ELR (cell line): ENCODE results near the gene ATP7B.
A peak's percentile ranks its signal among the peaks of the same experiment; 100 is the strongest.
"Not testable (repeated sequence)": the region's sequence is repeated elsewhere in the genome, so short reads cannot be mapped to it uniquely, and the experiment has no call there.

Source experiments
- DNase-seq: peaks from one replicate; pipeline ENCODE4 v3.0.0-alpha.2; 2015; ENCODE audit warnings: low read depth

ATP7B gene

DNA sequence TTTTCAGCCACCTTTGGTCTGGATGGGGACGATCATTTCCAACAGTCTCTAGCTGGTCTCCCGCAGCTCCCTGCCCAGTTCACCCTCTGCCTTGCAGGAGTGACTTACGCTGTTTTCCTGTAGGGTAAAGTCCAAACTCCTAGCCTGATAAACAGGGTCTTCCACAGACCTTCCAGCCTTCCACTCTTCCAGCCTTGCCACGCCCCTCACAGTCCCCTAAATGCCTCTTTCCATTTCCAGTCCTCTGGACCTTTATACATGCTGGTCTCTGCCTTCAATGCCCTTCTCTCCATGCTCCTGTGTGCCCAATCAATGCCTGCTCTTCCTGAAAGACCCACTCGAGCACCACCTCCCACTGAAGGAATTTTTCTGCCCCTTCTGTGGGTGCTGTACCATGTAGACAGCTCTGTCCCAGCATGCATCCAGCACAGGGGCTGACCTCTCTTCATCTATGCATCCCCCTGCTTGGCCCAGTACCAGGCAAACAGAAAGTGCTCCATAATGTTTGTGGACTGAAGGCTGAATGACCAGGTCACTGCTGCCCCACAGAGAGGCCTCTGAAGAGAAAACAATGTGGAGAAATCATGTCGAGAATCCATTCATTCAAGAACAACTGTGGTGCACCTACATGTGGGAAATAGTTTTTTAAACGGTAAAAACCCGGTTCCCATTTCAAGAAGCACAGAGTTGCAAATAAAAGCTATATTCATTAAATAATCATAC, 4.6 kb downstream of the ATP7B start:
- DNase-seq, result no peak

DNA sequence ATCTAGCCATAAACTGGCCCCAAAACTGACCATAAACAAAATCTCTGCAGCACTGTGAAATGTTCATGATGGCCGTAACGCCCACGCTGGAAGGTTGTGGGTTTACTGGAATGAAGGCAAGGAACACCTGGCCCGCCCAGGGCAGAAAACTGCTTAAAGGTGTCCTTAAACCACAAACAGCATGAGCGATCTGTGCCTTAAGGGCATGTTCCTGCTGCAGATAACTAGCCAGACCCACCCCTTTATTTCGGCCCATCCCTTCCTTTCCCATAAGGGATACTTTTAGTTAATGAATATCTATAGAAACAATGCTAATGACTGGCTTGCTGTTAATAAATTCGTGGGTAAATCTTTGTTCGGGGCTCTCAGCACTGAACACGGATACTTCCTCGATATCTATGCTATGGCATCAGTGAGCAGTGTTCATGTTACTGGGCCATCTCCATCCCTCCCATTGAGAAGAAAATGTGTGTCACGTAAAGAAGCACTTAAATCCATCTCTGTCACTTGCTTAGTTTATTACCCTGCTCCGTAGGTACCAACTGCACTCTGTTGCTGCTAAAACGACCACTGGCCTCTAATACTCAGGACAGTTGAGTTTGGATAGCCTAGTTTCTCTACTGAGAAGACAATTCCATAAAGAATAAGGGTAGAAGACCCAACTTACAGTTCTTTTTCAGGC, 5.3 kb downstream of the ATP7B start:
- DNase-seq, result no peak

DNA sequence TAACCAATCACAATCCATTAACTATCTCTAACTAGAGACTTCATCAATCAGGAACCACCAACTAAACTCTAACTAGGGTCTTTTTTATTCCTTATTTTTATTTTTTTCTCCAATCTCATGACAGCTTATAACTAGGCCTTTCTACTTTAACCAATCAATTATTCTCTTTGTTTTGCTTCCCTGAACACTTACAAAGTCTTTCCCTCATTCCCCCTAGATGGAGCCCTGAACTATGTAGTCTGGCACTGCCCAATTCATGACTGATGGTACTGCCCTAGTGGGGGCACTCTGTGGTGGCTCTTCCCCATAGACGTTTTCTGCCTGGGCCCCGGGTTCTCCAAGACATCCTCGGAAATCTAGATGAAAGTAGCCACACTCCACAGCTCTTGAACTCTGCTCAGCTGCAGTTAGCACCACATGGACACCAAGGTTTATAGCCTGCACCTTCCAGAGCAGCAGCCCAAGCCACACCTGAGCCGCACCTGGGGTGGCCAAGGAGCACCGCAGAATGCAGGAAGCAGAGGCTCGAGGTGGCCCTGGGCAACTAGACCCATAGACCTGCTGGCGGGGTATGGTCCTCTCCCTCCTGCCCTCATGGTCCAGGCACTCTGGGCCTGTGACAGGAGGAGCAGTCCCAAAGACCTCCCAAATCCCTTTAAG, 6.6 kb downstream of the ATP7B start:
- peak; percentile 24 for DNase-seq

DNA sequence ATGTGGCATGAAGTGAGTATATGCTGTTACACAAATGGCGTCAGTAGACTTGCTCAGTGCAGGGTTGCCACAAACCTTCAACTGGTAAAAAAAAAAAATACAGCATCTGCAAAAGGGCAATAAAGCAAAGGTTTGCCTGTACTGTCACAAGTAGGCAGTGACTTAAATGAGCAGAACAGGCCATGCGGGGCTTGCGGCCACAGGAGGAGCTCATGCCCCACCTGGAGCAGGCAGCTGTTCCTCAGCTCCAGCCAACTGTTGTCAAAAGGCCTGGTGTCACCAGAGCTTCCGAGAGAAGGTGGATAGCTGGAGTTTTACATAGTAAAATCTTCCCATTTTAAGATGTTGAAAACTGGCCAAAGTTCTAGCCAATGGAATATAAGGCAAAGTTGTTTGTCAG, 7.7 kb downstream of the ATP7B start:
- DNase-seq, result no peak

DNA sequence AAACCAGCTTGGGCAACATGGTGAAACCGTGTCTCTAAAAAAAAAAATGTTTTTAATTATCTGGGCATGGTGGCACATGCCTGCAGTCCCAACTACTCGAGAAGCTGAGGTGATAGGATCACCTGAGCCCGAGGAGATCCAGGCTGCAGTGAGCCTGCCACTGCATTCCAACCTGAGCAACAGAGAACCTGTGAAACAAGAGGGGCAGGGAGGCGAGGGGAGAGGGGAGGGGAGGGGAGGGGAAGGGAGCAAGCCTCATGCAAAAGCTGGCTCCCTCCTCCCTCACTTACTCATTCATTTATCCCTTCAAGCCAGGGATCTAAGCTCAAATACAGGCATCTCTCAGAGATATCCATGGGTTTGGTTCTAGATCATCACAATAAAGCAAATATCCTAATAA, 8.9 kb downstream of the ATP7B start:
- no peak for DNase-seq

DNA sequence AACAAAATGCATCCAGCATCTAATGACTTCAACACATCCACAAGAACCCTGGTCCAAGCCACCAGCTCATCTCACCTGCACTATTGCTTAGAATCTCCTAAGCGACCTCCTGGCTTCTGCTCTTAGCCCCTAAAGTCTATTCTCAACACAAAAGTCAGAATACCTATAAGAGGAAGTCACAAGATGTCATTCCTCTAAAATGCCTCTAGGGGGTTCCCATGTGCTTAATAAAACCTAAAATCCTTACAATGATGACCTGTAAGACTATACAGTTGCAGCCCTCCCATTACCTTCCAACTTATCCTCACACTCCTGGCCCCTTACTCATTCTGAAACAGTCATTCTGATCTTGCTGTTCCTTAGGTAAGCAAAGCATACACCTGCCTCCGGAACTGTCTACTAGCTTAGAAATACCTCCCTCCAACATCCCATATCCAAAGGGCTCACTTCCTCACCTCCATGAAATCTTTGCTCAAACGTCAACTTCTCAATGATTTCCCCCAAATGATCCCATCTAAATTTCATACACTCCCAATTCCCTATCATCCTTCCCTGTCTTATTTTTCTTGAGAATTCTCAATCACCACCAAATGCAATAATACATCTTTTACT, 10.0 kb downstream of the ATP7B start:
- DNase-seq, result peak; percentile 74

DNA sequence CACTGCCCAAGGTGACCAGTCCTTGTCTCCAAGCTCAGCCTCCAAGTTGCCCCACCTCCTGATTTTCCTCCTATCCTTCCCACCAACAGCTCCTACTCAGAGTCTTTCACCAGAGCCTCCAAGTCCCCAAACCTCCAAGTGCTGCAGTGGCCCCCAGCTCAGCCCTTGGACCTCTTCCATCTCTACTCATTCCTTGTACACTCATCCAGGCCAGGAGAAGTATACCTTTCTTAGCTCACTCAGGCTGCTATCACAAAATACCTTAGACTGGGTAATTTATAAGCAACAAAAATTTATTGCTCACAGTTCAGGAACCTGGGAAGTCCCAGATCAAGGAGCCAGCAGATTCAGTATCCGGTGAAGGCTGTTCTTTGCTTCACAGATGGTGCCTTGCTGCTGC, 11.3 kb downstream of the ATP7B start:
- DNase-seq, result no peak

DNA sequence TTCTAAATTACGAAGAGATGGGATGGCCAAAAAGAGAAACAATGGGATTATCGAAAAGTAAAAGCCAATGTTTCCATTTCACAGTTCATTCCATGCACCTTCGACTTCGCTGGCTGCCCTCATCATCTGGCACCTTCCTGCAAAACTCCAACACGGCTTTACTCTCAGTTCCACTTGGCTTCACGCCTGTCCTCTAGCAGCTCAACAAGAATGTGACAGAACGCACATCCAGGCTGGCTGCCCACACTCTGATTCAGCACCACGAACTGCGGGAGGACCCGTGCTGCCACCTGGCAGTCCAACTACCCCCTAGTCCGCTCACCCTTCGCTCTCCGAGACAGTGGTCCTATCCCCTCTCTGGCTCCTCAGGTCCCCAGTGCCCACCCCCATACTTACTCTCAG, 11.7 kb downstream of the ATP7B start:
- no peak for DNase-seq

DNA sequence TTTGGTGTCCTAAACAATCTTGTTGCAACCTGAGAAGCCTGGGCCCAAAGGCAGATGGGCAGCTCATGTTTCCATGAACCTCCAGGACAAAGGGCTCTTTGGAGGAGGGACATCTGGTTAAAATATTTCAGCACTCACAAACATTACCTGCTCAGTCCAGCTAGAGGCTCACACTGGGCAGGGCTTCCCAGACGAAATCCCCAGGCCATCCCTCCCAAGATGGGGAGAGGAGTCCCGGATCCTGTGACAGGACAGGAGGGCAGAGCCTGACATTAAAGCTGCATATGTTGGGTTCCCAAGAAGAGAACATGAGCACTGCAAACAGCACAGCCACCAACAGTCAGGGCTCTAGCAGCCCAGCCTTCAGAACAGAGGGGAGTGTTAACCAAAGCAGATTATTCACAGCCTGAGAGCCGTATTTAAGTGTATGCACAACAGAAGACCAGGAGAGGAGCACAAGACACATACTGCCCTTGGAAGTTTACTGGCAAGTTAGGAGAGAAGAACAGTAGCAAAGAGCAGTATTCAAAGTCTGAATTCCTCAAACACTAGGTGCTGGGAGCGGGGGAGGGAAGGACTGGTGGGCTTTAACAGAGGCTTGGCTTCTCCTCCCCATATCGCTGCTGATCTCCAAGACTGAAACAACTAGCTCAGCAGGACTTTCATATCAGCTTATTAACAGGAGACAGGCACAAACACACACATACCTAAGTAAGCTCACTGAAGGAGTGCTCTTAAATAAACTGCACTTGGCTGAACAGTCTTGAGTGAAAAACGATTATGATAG, 12.3 kb downstream of the ATP7B start:
- no peak for DNase-seq

DNA sequence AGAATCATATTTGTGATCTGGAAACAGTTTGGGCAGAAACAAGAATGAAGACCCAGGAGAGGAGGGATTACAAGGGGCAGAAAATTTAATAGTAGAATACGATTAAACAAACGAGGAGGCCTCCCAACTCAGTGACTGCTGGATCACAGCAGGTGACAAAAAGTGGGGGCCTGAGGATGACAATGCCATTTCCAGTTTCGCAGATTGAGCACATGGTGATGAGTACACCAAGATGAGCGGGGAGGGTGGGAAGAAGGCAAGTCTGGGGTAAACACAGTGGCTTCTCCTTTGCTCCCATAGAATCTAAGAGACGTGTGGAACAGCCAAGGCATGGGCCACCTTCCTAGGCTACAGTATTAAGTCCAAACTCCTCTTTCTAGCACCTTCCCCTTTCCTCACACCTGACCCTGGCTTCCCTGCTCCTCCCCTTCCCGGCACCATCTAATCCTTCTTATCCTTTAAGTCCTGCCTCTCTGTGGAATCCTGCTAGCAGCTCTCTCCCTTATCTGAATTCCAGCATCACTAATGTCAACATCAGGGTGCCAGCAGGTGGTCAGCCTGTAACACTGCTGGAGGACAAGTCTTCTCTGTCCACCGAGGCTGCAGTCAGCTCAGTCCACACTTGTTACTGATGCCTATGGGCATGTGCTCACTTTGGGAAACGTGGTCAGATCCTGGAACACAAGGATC, 13.5 kb downstream of the ATP7B start:
- DNase-seq, result no peak

DNA sequence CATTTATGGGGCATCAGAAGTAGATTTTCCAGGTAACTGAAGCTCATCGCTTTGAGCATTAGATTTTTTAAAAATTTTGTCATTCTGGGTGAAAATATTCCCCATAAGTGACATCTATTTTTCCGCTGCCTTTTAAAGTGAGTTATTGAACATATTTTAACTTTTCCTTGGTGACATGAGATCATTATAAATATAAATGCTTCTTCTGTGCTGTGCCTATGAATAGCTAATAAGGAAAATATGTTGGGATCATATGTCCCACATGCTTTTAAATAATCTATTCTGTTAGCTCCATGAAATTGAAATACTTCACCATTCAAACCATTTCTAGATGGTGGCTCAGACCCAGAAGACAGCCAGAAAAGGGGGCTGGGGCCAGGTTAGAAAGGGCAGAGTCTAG, 14.1 kb downstream of the ATP7B start:
- DNase-seq, result no peak

DNA sequence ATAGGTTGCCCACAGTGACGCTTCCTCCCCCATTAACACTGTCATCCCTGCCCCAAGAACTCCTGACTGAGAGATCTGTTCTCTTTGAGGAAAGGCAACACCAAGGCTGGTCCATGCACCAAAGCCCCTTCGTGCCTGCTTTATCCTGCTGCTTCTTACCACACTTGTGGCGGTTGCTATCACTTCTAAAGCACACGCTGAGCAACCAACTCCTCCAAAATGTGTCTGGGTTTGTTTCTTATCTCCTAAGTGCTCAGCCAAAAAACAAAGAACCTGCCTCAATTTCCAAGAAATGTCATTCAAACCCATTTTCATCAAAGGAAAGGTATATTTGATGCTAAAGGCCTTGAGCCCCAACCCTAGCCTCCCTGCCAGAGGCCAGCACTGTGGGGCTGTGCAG, 14.6 kb downstream of the ATP7B start:
- DNase-seq, result no peak

DNA sequence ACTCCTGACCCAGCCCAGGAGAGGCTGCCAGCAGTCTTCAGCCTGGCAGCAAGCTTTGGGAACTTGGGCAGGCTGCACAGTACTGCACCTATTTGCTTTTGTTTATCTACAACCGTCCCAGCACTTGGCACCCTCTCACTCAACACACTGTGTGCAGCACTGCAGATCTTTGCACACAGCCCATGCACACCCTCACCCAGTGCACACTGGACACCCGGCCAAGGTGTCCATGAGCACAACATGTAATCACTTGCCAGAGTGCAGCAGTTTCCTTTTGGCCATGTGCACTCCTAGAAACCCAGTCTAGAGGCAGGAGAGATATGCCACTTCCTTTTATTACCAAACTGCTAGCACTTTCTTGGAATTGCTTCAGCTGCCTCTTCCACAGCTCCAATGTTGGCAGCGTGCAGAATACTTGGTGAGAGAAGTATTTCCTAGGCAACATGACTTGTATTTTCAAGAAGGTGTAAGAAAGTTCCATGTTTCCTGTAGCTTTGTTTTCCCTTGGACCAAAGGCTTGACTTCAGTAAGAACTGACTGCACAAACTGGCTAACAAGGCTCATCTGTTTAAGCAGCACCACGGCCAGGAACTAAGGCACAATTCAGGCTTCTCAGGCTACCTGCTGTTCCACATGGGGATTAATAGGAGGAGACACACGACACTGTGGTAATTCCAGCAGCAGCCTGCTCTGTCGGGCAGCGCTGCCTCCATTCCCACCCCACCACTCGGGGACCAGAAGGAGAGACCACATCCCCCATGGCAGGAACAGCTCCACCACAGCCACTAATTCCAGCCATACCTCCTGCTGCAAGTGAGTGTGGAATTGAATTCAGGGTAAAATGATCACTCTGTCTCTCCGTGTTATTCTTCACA, 15.3 kb downstream of the ATP7B start:
- DNase-seq, result no peak

DNA sequence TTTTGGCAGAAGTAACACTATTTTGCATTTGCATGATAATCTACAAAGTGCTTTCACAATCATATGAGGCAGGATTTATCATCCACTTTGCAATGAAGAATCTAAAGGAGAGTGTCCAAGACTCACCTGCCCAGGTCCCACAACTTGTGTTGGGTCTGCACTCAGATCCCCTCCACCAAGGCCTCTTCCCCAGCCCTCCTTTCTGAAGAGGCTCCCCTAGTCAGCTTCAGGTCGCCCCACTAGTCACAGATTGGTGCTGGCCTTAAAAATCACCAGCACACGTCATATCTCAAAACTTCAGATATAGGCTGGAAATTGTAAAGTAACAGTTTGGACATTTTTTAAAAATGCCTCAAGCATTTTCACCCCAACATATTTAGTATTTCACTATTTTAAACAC, 17.5 kb downstream of the ATP7B start:
- no peak for DNase-seq

DNA sequence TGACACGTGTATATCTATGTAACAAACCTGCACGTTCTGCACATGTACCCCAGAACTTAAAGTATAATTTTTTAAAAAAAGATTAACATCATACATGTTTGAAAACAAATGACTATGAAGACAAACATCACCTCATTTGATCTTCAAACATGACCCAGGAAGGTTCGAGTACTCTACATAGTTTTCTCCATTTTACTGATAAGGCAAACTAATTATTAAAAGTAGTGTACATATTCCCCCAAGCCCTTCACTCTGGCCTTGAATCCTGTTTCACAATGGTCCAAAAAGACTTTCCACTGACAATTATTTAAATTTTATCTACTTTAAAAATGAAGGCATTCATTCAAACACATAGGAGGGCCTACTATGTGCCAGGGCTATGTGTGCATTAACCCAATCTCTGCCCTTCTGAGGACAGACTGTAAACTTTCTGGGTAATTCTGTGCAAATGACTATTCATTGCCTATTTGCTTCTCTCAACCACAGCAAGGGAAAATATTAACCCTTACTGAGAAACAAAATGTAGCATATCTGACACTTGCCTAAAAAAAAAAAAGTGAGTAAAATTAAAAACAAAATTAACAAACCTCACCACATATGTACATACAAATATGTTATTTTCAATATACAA, 22.1 kb downstream of the ATP7B start:
- no peak for DNase-seq

DNA sequence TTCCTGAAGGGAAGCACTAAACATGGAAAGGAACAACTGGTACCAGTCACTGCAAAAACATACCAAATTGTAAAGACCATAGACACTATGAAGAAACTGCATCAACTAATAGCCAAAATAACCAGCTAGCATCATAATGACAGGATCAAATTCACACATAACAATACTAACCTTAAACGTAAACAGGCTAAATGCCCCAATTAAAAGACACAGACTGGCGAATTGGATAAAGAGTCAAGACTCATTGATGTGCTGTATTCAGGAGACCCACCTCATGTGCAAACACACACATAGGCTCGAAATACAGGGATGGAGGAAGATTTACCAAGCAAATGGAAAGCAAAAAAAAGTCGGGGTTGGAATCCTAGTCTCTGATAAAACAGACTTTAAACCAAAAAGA, 26.3 kb downstream of the ATP7B start:
- not testable (repeated sequence) for DNase-seq

DNA sequence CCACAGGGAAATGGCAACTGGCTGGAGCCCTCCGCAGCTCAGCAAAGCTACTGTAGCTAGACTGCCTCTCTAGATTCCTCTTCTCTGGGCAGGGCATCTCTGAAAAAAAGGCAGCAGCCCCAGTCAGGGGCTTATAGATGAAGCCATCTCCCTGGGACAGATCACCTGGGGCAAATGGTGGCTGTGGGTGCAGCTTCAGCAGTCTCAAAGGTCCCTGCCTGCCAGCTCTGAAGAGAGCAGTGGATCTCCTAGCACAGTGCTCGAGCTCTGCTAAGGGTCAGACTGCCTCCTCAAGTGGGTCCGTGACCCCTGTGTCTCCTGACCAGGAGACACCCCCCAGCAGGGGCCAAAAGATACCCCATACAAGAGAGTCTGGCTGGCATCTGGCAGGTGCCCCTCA, 28.0 kb downstream of the ATP7B start:
- not testable (repeated sequence) for DNase-seq

DNA sequence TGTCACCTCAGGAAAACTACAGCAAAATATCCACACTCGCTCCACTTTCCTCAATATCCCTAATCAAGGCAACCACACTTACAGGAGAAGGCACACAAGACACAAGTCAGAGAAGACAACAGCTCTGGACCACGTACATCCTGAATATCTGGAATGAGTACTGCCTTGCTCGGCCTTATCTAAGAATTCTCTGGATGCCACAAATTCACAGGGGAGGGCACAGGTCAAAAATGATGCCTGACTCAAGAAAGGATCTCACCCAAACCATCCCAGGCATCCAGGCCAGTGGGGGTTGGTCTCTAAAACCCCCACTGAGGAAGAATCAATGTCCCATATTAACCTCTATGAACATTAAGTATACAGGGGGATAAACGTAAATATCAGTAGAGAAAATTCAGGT, 29.9 kb downstream of the ATP7B start:
- DNase-seq, result no peak

DNA sequence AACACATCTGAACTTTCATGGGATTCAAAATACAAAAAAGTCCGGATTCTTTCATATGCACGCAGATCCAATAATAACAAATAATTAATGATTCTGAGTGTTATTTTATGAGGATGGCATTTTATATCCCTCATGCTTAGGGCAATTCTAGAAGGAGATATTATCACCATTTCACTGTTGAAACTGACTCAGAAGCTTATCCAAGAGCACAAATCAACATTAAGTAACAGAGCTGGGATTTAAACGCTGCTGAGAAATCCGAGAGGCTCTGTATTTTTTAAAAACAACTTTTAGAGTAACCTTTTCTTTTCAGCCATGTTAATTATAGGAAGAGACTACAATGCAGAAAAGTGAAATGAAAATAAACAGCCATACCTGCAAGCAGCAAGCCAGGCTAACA, 30.3 kb downstream of the ATP7B start:
- DNase-seq, result no peak
